K562 (cell line): ENCODE data around the gene LPIN1. TPM values are rescaled to one million over a fixed set of nuclear protein-coding genes. Genes with fewer than 3 reads are reported as not detected.
A peak's percentile ranks its signal among the peaks of the same experiment; 100 is the strongest.

Experiments used
- ATAC-seq: fragments of 200-7000 bp; cut with Tn5 transposase; 3 replicates; pipeline ENCODE4 v1.9.1; 2020; ENCODE audit warnings: moderate library complexity
- BruUV-seq: library from RNA; stranded (reverse); fragments of 400-500 nt; replicated peaks from 2 replicates; lab custom pipeline; 2021; lab: Mats Ljungman, UMichigan
- CTCF ChIA-PET: fragments of 300-600 bp; formaldehyde crosslinking; extraction: SDS; loops from one replicate; lab custom pipeline; 2021; ENCODE audit warnings: low intra/inter-chr PET ratio; lab: Yijun Ruan, JAX
- POLR2A ChIA-PET: fragments of 300-600, 350-650 bp; sonication (Branson Sonifier 250); formaldehyde crosslinking; extraction: SDS; loops from one replicate; lab custom pipeline; 2021; ENCODE audit warnings: antibody characterized with exemption, inconsistent platforms; lab: Yijun Ruan, JAX
- DNase-seq, 4 experiments: peaks; one replicate each; pipeline versions ENCODE4 v3.0.0 to v3.0.0-alpha.2; 2011 to 2018; ENCODE audit warnings: low spot score in 3 of 4, mixed read lengths in 3 of 4; ENCODE audit errors: extremely low read depth in 1 of 4
- FAIRE-seq: peaks from 2 replicates; lab custom pipeline; 2011; peaks lifted over from hg19 to GRCh38; lab: Jason Lieb, UNC
- H2AFZ ChIP-seq: 2 replicates; pipeline ENCODE4 v1.6.0; 2011; ENCODE audit warnings: low read depth, low read length, control low read depth, inconsistent platforms
- H3K27ac ChIP-seq: fragments of 200-600 bp; 3 replicates; pipeline ENCODE4 v1.8.0; 2011; ENCODE audit warnings: low read depth, mild to moderate bottlenecking, control low read depth, inconsistent platforms, low read length, moderate library complexity, mixed read lengths; ENCODE audit errors: extremely low read depth
- H3K27me3 ChIP-seq, 2 experiments: fragments of 300-600 bp in 1 of 2; 2 replicates in 1 of 2; 3 replicates in 1 of 2; pipeline versions ENCODE4 v1.6.0 to v1.8.0; 2011; ENCODE audit warnings: inconsistent platforms in 2 of 2, low read length in 2 of 2, mild to moderate bottlenecking in 1 of 2, mixed read lengths in 1 of 2, moderate library complexity in 1 of 2; ENCODE audit not compliant: control insufficient read depth in 2 of 2, insufficient read depth in 2 of 2
- H3K36me3 ChIP-seq: fragments of 300-600 bp; 3 replicates; pipeline ENCODE4 v1.8.0; 2011; ENCODE audit warnings: mild to moderate bottlenecking, low read length, inconsistent platforms; ENCODE audit not compliant: control insufficient read depth, insufficient read depth
- H3K4me1 ChIP-seq, 2 experiments: fragments of 200-600 bp in 1 of 2; replicated peaks in 1 of 2; 2 replicates in 1 of 2; 3 replicates in 1 of 2; pipeline versions ENCODE4 v1.5.1 to v1.8.0; 2011; ENCODE audit warnings: inconsistent platforms in 2 of 2, low read length in 2 of 2, mild to moderate bottlenecking in 1 of 2, mixed read lengths in 1 of 2, moderate library complexity in 1 of 2; ENCODE audit not compliant: control insufficient read depth in 2 of 2, insufficient read depth in 2 of 2
- H3K4me2 ChIP-seq: 2 replicates; pipeline ENCODE4 v1.6.1; 2011; ENCODE audit warnings: low read length, control low read depth, inconsistent platforms, mixed read lengths; ENCODE audit not compliant: insufficient read depth
- H3K4me3 ChIP-seq: fragments of 200-600 bp; sonication (generic), shearing (Covaris generic); 2 replicates; pipeline ENCODE4 v1.5.1; 2016; ENCODE audit warnings: control low read depth, inconsistent platforms
- H3K79me2 ChIP-seq: fragments of 200-600 bp; 3 replicates; pipeline ENCODE4 v1.8.0; 2011; ENCODE audit warnings: low read length, inconsistent platforms; ENCODE audit not compliant: control insufficient read depth, insufficient read depth
- H3K9ac ChIP-seq, 2 experiments: 2 replicates each; pipeline versions ENCODE4 v1.6.0 to v1.6.1; 2011; ENCODE audit warnings: low read depth in 2 of 2, low read length in 2 of 2, control low read depth in 1 of 2, inconsistent platforms in 1 of 2, mild to moderate bottlenecking in 1 of 2, mixed read lengths in 1 of 2; ENCODE audit not compliant: insufficient read depth in 1 of 2
- H3K9me1 ChIP-seq: one replicate; pipeline ENCODE4 v1.6.0; 2011; ENCODE audit warnings: inconsistent platforms, mild to moderate bottlenecking, low read length, moderate library complexity; ENCODE audit not compliant: control insufficient read depth, insufficient read depth
- H3K9me3 ChIP-seq: replicated peaks from 2 replicates; pipeline ENCODE4 v1.5.1; 2011; ENCODE audit warnings: low read depth, low read length, inconsistent platforms; ENCODE audit not compliant: control insufficient read depth, insufficient read depth
- H4K20me1 ChIP-seq: replicated peaks from 2 replicates; pipeline ENCODE4 v1.6.1; 2011; ENCODE audit warnings: low read length, inconsistent platforms, mixed read lengths; ENCODE audit not compliant: control insufficient read depth, insufficient read depth
- BHLHE40 ChIP-seq: IDR thresholded peaks from 2 replicates; pipeline ENCODE4 v1.6.1; 2011; ENCODE audit warnings: low read length, improper control_type of control experiment
- E4F1 ChIP-seq: fragments of 250-450 bp; sonication (Bioruptor Pico); IDR thresholded peaks from 2 replicates; pipeline ENCODE4 v1.5.0; 2021; ENCODE audit warnings: mild to moderate bottlenecking, borderline replicate concordance
- ZBTB33 ChIP-seq: sonication (generic); formaldehyde crosslinking; IDR thresholded peaks from 2 replicates; pipeline ENCODE4 v1.8.1; 2023; ENCODE audit warnings: mild to moderate bottlenecking, missing genetic modification reagents
- ZBTB49 ChIP-seq: sonication (generic); formaldehyde crosslinking; IDR thresholded peaks from 2 replicates; pipeline ENCODE4 v1.8.0; 2022; ENCODE audit warnings: missing genetic modification reagents, mild to moderate bottlenecking, borderline replicate concordance
- WGBS: fragments of 100-300 bp; shearing (Covaris generic); methylation state at CpG from one replicate; pipeline ENCODE4 v1.1.6; 2016; ENCODE audit warnings: low coverage, mixed read lengths; ENCODE audit not compliant: insufficient coverage; ENCODE audit errors: missing lambda C conversion rate; 5-methylcytosine and 5-hydroxymethylcytosine counted together
- in situ Hi-C: fragments of 300-500 bp; cut with MboI; formaldehyde crosslinking; loops from 4 replicates; pipeline ENCODE4 v1.15.0; 2018; ENCODE audit warnings: inconsistent platforms, mixed read lengths
- intact Hi-C: fragments of 100-400 bp; cut with micrococcal nuclease; formaldehyde crosslinking; loops from 2 replicates; pipeline ENCODE4 v1.14.2; 2022
- polyA plus RNA-seq, 8 experiments: library from polyadenylated mRNA; depleted of rRNA in 4 of 8; stranded (reverse) in 5 of 8; unstranded in 3 of 8; fragments of >200 nt; fragmentation: Nextera tagmentation in 2 of 8; fragmentation: Illumina TruSeq in 1 of 8; extraction: Ambion mirVana in 2 of 8; extraction: Trizol in 1 of 8; gene quantifications; 2 replicates each; pipeline versions ENCODE4 v1.2.1 to v1.2.3, GENCODE V29; 2011 to 2014; ENCODE audit warnings: inconsistent platforms in 1 of 8, missing spikeins in 1 of 8
- total RNA-seq, 7 experiments: library from RNA; depleted of rRNA in 6 of 7; stranded (reverse); fragments of >200 nt in 6 of 7; fragmentation: Illumina TruSeq in 2 of 7; extraction: Trizol in 2 of 7; gene quantifications; 2 replicates each; pipeline versions ENCODE4 v1.2.1 to v1.2.3, GENCODE V29; 2011 to 2021; ENCODE audit warnings: low replicate concordance in 1 of 7
- TF ChIP-seq, protein P1 (sequence below), 2 experiments: fragments of 200-800 bp in 1 of 2; sonication (Bioruptor generic) in 1 of 2; sonication (generic) in 1 of 2; formaldehyde crosslinking in 1 of 2; IDR thresholded peaks in 1 of 2; conservative IDR thresholded peaks in 1 of 2; 2 replicates each; pipeline versions ENCODE4 v1.5.0 to v1.6.1; 2016 to 2020; ENCODE audit warnings: missing compliant biosample characterization in 1 of 2, missing genetic modification characterization in 1 of 2, missing genetic modification reagents in 1 of 2

Gene LPIN1
- total and polyA plus RNA-seq, 9 of the 15 experiments (the other 6 are each of a cell fraction or from before 2014, with no cell fraction given) = 9.2 to 84.0 (median 27.8) TPM

DNA sequence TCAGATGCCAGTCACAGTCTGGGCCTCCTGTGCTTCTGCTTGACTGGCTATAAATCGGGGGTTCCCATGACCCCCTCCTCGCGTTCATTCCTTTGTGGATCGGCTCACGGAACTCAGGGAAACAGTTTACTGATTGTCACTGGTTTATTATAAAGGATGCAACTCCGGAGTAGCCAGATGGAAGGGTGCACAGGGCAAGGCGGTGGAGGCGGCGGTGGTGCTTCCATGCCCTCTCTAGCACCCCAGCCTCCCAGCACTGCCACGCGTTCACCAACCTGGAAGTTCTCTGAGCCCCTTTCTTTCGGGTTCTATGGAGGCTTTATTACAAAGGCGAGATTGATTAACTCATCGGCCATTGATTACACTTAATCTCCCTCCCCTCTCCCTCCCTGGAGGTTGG lies 15.6 kb downstream of the LPIN1 start (continued):
- TF ChIP-seq, protein P1, sequence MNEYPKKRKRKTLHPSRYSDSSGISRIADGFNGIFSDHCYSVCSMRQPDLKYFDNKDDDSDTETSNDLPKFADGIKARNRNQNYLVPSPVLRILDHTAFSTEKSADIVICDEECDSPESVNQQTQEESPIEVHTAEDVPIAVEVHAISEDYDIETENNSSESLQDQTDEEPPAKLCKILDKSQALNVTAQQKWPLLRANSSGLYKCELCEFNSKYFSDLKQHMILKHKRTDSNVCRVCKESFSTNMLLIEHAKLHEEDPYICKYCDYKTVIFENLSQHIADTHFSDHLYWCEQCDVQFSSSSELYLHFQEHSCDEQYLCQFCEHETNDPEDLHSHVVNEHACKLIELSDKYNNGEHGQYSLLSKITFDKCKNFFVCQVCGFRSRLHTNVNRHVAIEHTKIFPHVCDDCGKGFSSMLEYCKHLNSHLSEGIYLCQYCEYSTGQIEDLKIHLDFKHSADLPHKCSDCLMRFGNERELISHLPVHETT (CRISPR knock-in tag; conservative IDR thresholded peaks at IDR 0.05 in 1 of 2, IDR thresholded peaks at IDR 0.05 in 1 of 2) = no peak
- no peak for TF ChIP-seq BHLHE40

DNA sequence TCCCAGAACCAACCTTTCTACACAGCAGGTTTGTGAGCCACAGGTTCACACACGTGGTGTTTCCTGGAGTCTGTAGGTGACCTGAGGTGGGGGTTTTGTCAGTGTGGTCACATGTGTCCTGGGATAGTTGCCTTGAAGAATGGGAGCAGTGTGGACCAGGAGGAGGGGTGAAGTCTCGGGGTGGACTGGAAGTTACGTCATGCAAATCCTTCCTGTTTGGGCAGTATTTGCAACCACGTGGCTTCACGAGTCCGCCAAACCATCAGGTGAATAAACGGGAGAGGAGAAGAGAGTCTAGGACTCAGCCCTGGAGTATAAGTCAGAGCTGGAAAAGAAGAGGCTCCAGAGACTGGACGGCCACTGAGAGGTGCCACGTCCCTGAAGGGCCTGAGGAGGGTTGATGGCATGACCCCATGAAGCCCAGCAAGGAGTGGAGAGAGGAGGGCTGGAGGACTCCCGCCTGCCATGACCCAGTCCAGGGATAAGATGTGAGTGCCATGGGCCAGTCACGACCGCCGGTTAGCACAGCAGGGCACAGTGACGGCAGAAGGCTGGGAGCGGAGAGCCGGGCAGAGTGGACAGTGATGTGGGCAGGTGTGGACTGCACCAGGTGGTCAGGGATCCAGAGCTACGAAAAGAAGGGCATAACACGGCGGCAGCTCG lies 16.5 kb downstream of the LPIN1 start:
- Histone ChIP-seq H3K27ac (no peak overlapping the region), H3K9me3 (no peaks in the 10 kb centered on the region), H3K27me3 (no peaks in the 10 kb centered on the region), H3K4me3 (no peak overlapping the region), H4K20me1 (peaks cover 7% of the 10 kb centered on the region), H3K9me1 (no peaks in the 10 kb centered on the region), H3K4me2 (no peak overlapping the region), H3K79me2 (peaks cover 55% of the 10 kb centered on the region), H2AFZ (no peak overlapping the region), H3K36me3 (peaks cover 45% of the 10 kb centered on the region; the same call in 2 of the 3 replicates), H3K4me1 (peaks cover 23 to 31% of the 10 kb centered on the region in 2 experiments), H3K9ac (peak overlapping the region in 1 of 2 experiments; percentile 72; a peak in 2 of 4 replicates)
- ChIA-PET POLR2A (interaction anchor here (0.7 to 1.4 kb wide), 2 partner anchors 12 to 649 kb away, joined by 3 to 4 read pairs; no protein-coding TSS in a partner anchor), CTCF (no interaction called here)
- TF ChIP-seq ZBTB49 (CRISPR knock-in tag) = no peak
- TF ChIP-seq ZBTB33 = 0 out of 2 replicates have a peak, but pooled peaks have one; percentile 34
- TF ChIP-seq E4F1 (CRISPR knock-in tag) = no peak
- WGBS = 87% methylated on average over 20 of the region's 20 CpGs
- intact Hi-C loops = no loop called here
- FAIRE-seq (peak; percentile 52), ATAC-seq (no peak), DNase-seq (no peak)
- in situ Hi-C loops = no loop called here
- BruUV-seq = no TSS peak
